IPS-15b (cell line): ENCODE data around the gene SLC27A4.

Source experiments
- H3K27me3 ChIP-seq: one replicate; pipeline ENCODE4 v1.6.1; 2013; ENCODE audit warnings: low read length; ENCODE audit not compliant: control insufficient read depth, insufficient read depth
- H3K36me3 ChIP-seq: one replicate; pipeline ENCODE4 v1.6.1; 2013; ENCODE audit warnings: low read length; ENCODE audit not compliant: control insufficient read depth, insufficient read depth
- H3K4me1 ChIP-seq: one replicate; pipeline ENCODE4 v1.6.1; 2013; ENCODE audit warnings: mild to moderate bottlenecking, low read length; ENCODE audit not compliant: control insufficient read depth, insufficient read depth
- H3K4me3 ChIP-seq: one replicate; pipeline ENCODE4 v1.5.1; 2013; ENCODE audit warnings: low read depth, low read length
- H3K9ac ChIP-seq: one replicate; pipeline ENCODE4 v1.6.1; 2013; ENCODE audit warnings: low read depth, mild to moderate bottlenecking, low read length
- H3K9me3 ChIP-seq: one replicate; pipeline ENCODE4 v1.6.1; 2013; ENCODE audit warnings: mild to moderate bottlenecking, low read length; ENCODE audit not compliant: control insufficient read depth, insufficient read depth

The SLC27A4 gene

DNA sequence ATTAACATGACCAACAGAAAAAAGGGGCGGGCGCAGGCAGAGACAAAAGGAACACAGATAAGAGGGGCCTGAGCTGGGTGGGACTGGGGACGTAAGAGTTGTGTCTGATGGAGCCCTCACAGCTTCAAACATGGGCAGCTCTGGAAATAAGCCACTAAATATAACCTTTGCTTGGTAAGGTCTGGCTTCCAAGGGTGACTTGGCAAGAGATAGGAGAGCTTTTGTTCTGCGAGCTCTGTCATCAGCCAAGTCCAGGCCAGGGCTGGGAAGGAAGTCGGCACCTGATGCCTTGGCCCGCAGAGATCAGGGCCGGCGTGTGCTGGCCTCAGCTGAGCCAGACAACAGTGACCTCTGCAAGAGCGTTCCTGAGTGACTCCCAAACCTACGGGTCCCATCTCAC lies 29.9 kb upstream of the SLC27A4 start:
- peaks cover 34% of the 10 kb centered on the region for H3K36me3 ChIP-seq

DNA sequence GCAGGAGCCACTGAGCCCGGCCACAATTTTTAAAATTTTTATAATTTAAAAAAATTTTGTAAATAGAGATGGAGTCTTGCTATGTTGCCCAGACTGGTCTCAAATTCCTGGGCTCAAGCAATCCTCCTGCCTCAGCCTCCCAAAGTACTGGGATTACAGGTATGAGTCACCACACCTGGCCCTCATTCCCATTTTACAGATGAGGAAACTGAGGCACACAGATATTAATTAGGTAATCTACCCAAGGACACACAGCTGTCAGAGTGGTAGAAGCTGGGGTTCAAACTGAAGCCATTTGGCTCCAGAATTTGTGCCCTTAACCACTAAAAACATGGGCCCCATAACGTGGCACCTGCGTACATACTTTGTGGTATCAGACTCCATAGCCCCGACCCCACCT lies 25.6 kb upstream of the SLC27A4 start:
- Histone ChIP-seq H3K36me3 (peaks cover 38% of the 10 kb centered on the region), H3K9me3 (no peaks in the 10 kb centered on the region), H3K27me3 (no peaks in the 10 kb centered on the region), H3K4me1 (no peaks in the 10 kb centered on the region), H3K4me3 (no peak overlapping the region), H3K9ac (no peak overlapping the region)

More for the DNA sequence above, 29.9 kb upstream of the SLC27A4 start:
- no peaks in the 10 kb centered on the region for H3K9me3 ChIP-seq
- no peak overlapping the region for H3K4me3 ChIP-seq
- H3K9ac ChIP-seq: no peak overlapping the region
- no peaks in the 10 kb centered on the region for H3K27me3 ChIP-seq
- H3K4me1 ChIP-seq: no peaks in the 10 kb centered on the region

DNA sequence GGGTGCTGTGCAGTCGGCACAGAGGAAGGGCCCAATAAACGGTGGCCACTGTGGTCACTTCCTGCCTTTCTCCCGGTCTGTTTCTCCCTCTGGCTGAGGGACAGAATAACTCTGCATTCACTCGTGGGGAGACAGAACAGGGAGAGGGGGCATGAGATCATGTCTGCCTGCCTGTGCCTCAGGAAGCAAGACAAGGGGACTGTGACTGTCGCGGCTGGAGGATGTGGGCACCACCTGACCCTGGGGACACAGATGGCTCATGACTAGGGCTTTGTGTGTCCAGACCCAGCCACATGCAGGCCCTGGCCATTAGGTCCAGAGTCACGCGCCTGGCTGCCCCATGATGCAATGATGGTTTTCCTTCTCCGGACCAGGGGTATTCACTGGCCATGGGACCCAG lies 23.9 kb upstream of the SLC27A4 start:
- H3K9me3 ChIP-seq: no peaks in the 10 kb centered on the region
- peaks cover 26% of the 10 kb centered on the region for H3K36me3 ChIP-seq
- H3K4me1 ChIP-seq: no peaks in the 10 kb centered on the region
- no peaks in the 10 kb centered on the region for H3K27me3 ChIP-seq
- no peak overlapping the region for H3K4me3 ChIP-seq
- no peak overlapping the region for H3K9ac ChIP-seq

DNA sequence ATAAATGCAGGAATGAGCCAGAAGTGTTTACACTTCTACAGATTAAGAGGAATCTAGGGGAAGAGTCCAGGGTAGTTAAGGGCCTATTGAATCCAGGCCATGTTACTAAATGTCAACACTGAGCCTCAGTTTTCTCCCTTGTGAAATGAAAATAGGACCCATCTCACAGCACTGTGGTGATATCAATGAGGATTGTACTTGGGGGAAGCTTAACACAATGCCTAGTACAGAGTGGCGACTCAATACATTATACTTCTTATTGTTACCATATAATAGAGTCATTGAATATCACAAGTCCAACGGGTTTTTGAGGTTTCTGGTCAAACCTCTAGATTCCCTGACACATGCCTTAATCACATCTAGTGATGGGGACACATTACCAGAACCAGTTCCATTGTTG lies 22.7 kb upstream of the SLC27A4 start:
- no peaks in the 10 kb centered on the region for H3K4me1 ChIP-seq
- H3K9me3 ChIP-seq: no peaks in the 10 kb centered on the region
- H3K27me3 ChIP-seq: no peaks in the 10 kb centered on the region
- no peak overlapping the region for H3K9ac ChIP-seq
- H3K36me3 ChIP-seq: peaks cover 24% of the 10 kb centered on the region
- no peak overlapping the region for H3K4me3 ChIP-seq

- H3K9ac ChIP-seq: no peak overlapping the region
- no peaks in the 10 kb centered on the region for H3K9me3 ChIP-seq
- H3K36me3 ChIP-seq: peaks cover 19% of the 10 kb centered on the region
- H3K4me3 ChIP-seq: peak overlapping the region; percentile 99
- no peaks in the 10 kb centered on the region for H3K27me3 ChIP-seq
- no peaks in the 10 kb centered on the region for H3K4me1 ChIP-seq
Measured at GRCh38 chr9:128321343-128321742, 19.0 kb upstream of the SLC27A4 start.

- no peaks in the 10 kb centered on the region for H3K4me1 ChIP-seq
- H3K36me3 ChIP-seq: peaks cover 13% of the 10 kb centered on the region
- no peak overlapping the region for H3K9ac ChIP-seq
- H3K27me3 ChIP-seq: no peaks in the 10 kb centered on the region
- peak overlapping the region; percentile 99 for H3K4me3 ChIP-seq
- H3K9me3 ChIP-seq: no peaks in the 10 kb centered on the region
Measured at GRCh38 chr9:128321879-128322403, 18.4 kb upstream of the SLC27A4 start.

DNA sequence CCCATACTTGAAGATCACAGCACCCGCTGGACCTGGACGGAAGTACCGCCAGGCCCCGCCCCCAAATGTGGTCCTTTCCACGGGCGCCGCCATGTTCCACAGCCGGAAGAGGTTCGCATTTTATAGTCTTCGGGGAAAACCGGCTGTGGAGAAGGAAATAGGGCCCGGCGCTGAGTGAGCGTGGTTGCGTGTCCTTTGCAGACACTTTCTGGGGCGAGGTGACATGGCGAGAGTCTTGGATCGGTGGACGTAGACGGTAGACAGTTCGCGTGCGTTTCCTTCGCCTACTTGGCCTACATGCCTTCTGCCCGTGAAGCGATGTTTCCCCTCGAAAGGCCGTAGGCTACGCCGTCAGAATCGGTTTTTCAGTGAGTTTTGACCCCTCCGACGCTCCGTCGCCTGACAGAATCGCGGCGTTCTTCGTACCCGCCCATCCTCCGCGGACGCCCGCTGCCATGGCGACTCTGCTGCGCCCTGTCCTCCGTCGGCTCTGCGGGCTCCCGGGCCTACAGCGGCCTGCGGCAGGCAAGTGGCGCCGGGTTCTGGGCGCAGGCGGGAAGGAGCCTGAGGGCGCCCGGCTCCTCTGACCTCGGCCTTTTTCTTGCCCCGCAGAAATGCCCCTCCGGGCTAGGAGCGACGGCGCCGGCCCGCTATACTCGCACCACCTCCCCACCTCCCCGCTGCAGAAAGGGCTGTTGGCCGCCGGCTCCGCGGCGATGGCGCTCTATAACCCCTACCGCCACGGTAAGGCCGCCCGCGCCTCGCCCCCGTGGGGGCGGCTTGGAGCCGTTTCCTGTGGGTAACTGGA lies 17.7 kb upstream of the SLC27A4 start, which contains the start of the genes COQ4 and TRUB2:
Gene COQ4 (plus strand): TSS at position 436 of the 808 bp plus-strand sequence. CDS start 20 bp downstream, at position 456.
Gene TRUB2 (minus strand): TSS at position 44 of the 808 bp plus-strand sequence. CDS start 39 bp downstream, at position 5.
- H3K4me1 ChIP-seq: no peaks in the 10 kb centered on the region
- H3K27me3 ChIP-seq: no peaks in the 10 kb centered on the region
- H3K9ac ChIP-seq: peak within 1 kb of the TSS; percentile 91
- peaks cover 10% of the 10 kb centered on the region for H3K36me3 ChIP-seq
- no peaks in the 10 kb centered on the region for H3K9me3 ChIP-seq
- H3K4me3 ChIP-seq: peak within 1 kb of the TSS; percentile 99

GRCh38 chr9:128323212-128323730 lies 17.1 kb upstream of the SLC27A4 start:
- Histone ChIP-seq H3K36me3 (peaks cover 10% of the 10 kb centered on the region), H3K27me3 (no peaks in the 10 kb centered on the region), H3K9ac (peak overlapping the region; percentile 91), H3K4me3 (peak overlapping the region; percentile 99), H3K9me3 (no peaks in the 10 kb centered on the region), H3K4me1 (no peaks in the 10 kb centered on the region)

GRCh38 chr9:128323791-128324190 lies 16.5 kb upstream of the SLC27A4 start:
- Histone ChIP-seq H3K9me3 (no peaks in the 10 kb centered on the region), H3K36me3 (peaks cover 12% of the 10 kb centered on the region), H3K4me1 (no peaks in the 10 kb centered on the region), H3K9ac (no peak overlapping the region), H3K4me3 (peak overlapping the region; percentile 99), H3K27me3 (no peaks in the 10 kb centered on the region)

- no peaks in the 10 kb centered on the region for H3K27me3 ChIP-seq
- H3K9ac ChIP-seq: no peak overlapping the region
- peaks cover 12% of the 10 kb centered on the region for H3K36me3 ChIP-seq
- H3K4me1 ChIP-seq: no peaks in the 10 kb centered on the region
- H3K4me3 ChIP-seq: no peak overlapping the region
- no peaks in the 10 kb centered on the region for H3K9me3 ChIP-seq
Measured at GRCh38 chr9:128324401-128324800, 15.9 kb upstream of the SLC27A4 start.

GRCh38 chr9:128325629-128326028 lies 14.7 kb upstream of the SLC27A4 start:
- Histone ChIP-seq H3K9me3 (no peaks in the 10 kb centered on the region), H3K9ac (no peak overlapping the region), H3K36me3 (peaks cover 12% of the 10 kb centered on the region), H3K4me1 (no peaks in the 10 kb centered on the region), H3K27me3 (no peaks in the 10 kb centered on the region), H3K4me3 (no peak overlapping the region)

DNA sequence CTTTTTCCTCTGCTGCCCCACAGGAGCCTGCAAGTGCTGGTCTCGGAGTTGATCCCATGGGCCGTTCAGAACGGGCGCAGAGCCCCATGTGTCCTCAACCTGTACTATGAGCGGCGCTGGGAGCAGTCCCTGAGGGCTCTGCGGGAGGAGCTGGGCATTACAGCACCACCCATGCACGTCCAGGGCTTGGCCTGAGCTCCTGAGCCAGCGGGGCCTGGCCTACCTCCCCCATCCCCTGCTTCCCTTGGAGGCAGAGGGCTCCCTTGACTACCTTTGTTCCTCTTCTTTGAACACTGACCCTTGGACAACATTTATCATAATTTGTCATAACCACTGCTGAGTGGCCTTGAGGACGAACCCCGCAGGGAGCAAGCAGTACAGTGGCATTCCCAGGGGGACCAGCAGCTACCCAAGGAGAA lies 6.9 kb upstream of the SLC27A4 start:
- peaks cover 7% of the 10 kb centered on the region for H3K36me3 ChIP-seq
- H3K9me3 ChIP-seq: no peaks in the 10 kb centered on the region
- no peaks in the 10 kb centered on the region for H3K27me3 ChIP-seq
- H3K4me1 ChIP-seq: no peaks in the 10 kb centered on the region
- no peak overlapping the region for H3K4me3 ChIP-seq
- H3K9ac ChIP-seq: no peak overlapping the region
